ENCODE data around the gene ZNF124. TPM values are rescaled to one million over a fixed set of nuclear protein-coding genes. Genes with fewer than 3 reads are reported as not detected.

The ZNF124 gene
- total and polyA plus RNA-seq, 8 donors: 1.1 to 33.3 (median 13.3) TPM

- H3K4me1 ChIP-seq: no peaks in the 10 kb centered on the region
- FAIRE-seq: no peak
- no peaks in the 10 kb centered on the region for H3K36me3 ChIP-seq
- no peak overlapping the region for H3K4me3 ChIP-seq
- no peak for DNase-seq
- intact Hi-C loops (cut with DNase I): no loop called here
- no peak for ATAC-seq
- peaks cover 0 to 1% (median 0%) of the 10 kb centered on the region in 4 donors for H3K9me3 ChIP-seq
- H3K27ac ChIP-seq: no peak overlapping the region
- 96% methylated on average over 4 of the region's 4 CpGs for WGBS, 2 donors
- TF ChIP-seq CTCF (IDR thresholded peaks at IDR 0.05): no peak
- H3K27me3 ChIP-seq: no peaks in the 10 kb centered on the region
Measured at GRCh38 chr1:247184254-247184653, 12.4 kb upstream of the ZNF124 start.

GRCh38 chr1:247182994-247183393 is 11.2 kb upstream of the ZNF124 start:
- no peaks in the 10 kb centered on the region for H3K9me3 ChIP-seq
- TF ChIP-seq CTCF (IDR thresholded peaks at IDR 0.05): no peak
- no peaks in the 10 kb centered on the region for H3K27me3 ChIP-seq
- intact Hi-C loops (cut with DNase I): no loop called here
- H3K4me3 ChIP-seq: no peak overlapping the region
- WGBS, 2 donors: 83% methylated on average over 7 of the region's 7 CpGs
- no peaks in the 10 kb centered on the region for H3K36me3 ChIP-seq
- H3K4me1 ChIP-seq: no peaks in the 10 kb centered on the region
- ATAC-seq (no peak), DNase-seq (no peak), FAIRE-seq (no peak)
- no peak overlapping the region for H3K27ac ChIP-seq

- no peak for DNase-seq
- H3K27ac ChIP-seq: no peak overlapping the region
- no peak overlapping the region for H3K4me3 ChIP-seq
- no peak for ATAC-seq
- H3K4me1 ChIP-seq: no peaks in the 10 kb centered on the region
- no peaks in the 10 kb centered on the region for H3K27me3 ChIP-seq
- intact Hi-C loops (cut with DNase I): no loop called here
- TF ChIP-seq CTCF (IDR thresholded peaks at IDR 0.05): no peak
- FAIRE-seq: no peak
- WGBS, 2 donors: 86 to 95% methylated on average over 5 of the region's 5 CpGs
- no peaks in the 10 kb centered on the region for H3K36me3 ChIP-seq
- H3K9me3 ChIP-seq: no peaks in the 10 kb centered on the region
Measured at GRCh38 chr1:247180581-247180980, 8.8 kb upstream of the ZNF124 start.

GRCh38 chr1:247177755-247178154 is 5.9 kb upstream of the ZNF124 start:
- ATAC-seq (no peak), FAIRE-seq (no peak), DNase-seq (no peak)
- Histone ChIP-seq H3K4me1 (no peaks in the 10 kb centered on the region), H3K9me3 (no peaks in the 10 kb centered on the region), H3K27me3 (no peaks in the 10 kb centered on the region), H3K27ac (no peak overlapping the region), H3K4me3 (no peak overlapping the region), H3K36me3 (no peaks in the 10 kb centered on the region)
- intact Hi-C loops (cut with DNase I): no loop called here
- no peak for TF ChIP-seq CTCF (IDR thresholded peaks at IDR 0.05)

GRCh38 chr1:247175458-247175857 is 3.6 kb upstream of the ZNF124 start:
- DNase-seq (no peak), FAIRE-seq (no peak), ATAC-seq (no peak)
- no peak overlapping the region for H3K4me3 ChIP-seq
- H3K27me3 ChIP-seq: no peaks in the 10 kb centered on the region
- no peaks in the 10 kb centered on the region for H3K9me3 ChIP-seq
- no peaks in the 10 kb centered on the region for H3K4me1 ChIP-seq
- intact Hi-C loops (cut with DNase I): no loop called here
- H3K36me3 ChIP-seq: no peaks in the 10 kb centered on the region
- no peak for TF ChIP-seq CTCF (IDR thresholded peaks at IDR 0.05)
- no peak overlapping the region for H3K27ac ChIP-seq
- WGBS, 2 donors: 65 to 81% methylated on average over 5 of the region's 5 CpGs

Measured in pancreas (tissue), 10 donors.